GM18520 (cell line): ENCODE results near the gene PLIN4.
"Not testable (repeated sequence)": the region's sequence is repeated elsewhere in the genome, so short reads cannot be mapped to it uniquely, and the experiment has no call there.

ENCODE experiments used
- ATAC-seq: cut with Tn5 transposase; IDR thresholded peaks from one replicate; pipeline ENCODE4 v1.9.1; 2021; ENCODE audit not compliant: unreplicated experiment

PLIN4 gene, protein sequence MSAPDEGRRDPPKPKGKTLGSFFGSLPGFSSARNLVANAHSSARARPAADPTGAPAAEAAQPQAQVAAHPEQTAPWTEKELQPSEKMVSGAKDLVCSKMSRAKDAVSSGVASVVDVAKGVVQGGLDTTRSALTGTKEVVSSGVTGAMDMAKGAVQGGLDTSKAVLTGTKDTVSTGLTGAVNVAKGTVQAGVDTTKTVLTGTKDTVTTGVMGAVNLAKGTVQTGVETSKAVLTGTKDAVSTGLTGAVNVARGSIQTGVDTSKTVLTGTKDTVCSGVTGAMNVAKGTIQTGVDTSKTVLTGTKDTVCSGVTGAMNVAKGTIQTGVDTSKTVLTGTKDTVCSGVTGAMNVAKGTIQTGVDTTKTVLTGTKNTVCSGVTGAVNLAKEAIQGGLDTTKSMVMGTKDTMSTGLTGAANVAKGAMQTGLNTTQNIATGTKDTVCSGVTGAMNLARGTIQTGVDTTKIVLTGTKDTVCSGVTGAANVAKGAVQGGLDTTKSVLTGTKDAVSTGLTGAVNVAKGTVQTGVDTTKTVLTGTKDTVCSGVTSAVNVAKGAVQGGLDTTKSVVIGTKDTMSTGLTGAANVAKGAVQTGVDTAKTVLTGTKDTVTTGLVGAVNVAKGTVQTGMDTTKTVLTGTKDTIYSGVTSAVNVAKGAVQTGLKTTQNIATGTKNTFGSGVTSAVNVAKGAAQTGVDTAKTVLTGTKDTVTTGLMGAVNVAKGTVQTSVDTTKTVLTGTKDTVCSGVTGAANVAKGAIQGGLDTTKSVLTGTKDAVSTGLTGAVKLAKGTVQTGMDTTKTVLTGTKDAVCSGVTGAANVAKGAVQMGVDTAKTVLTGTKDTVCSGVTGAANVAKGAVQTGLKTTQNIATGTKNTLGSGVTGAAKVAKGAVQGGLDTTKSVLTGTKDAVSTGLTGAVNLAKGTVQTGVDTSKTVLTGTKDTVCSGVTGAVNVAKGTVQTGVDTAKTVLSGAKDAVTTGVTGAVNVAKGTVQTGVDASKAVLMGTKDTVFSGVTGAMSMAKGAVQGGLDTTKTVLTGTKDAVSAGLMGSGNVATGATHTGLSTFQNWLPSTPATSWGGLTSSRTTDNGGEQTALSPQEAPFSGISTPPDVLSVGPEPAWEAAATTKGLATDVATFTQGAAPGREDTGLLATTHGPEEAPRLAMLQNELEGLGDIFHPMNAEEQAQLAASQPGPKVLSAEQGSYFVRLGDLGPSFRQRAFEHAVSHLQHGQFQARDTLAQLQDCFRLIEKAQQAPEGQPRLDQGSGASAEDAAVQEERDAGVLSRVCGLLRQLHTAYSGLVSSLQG (N-terminal part only)

DNA sequence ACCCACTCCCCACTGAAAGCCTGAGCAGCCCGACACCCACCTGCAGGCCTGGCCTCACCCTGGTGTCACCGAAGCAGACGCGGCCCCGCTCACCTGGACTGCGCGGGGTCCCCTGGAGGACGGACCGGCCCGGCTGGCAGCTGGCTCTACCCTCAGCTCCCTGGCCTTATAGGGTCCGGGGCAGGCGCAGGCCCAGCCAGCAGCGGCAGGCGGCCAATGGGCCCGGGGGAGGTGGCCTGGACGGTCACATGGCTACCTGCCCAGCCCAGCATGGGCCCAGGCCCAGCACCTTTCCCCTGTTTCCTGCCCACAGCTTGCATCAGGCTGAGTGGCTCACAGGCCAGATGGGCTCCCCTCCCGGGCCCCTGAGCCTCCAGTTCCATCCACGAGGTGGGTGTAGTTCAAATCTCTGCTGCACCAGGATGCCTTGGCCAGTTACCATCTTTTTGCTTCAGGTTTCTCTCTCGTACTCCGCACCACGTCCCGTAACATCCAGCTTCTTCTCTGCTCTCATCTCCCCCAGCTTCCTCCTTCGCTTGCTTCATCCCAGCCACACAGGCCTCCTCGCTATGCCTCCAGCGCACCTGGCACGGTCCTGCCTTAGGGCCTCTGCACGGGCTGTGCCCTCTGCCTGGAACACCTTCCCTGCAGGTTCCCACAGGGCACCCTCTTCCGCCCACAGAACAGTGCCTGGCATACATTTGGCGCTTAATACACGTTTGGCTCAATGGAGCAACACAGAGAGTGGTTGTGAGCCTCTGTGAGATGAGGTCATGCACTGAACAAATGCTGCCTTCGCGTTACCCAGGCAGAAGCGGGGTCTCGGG is at the start of gene PLIN4:
PLIN4 (minus strand) TSS at position 142 of the 827 bp plus-strand sequence. CDS start 214 bp downstream, outside the sequence.
- ATAC-seq = no peak

DNA sequence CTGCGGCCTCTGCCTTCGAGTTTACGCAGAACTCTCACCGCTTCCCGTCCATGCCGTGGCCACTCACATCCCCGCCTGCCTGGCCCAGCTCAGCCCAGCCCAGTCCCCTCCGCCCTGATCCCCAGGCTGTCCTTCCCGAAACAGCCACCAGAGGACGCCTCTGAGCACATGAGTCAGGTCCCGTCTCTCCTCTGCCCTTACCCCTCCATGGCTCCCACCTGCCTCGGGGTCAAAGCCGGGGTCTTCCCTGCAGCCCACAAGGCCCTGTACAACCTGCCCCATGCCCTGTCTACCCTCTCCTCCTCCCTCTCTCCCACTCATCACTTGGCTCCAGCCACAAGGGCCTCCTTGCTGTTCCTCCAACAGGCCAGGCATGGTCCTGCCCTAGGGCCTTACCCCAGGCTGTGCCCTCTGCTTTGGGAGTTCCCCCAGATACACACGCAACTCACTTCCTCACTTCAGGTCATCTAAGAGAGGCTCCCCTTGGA is 49.3 kb upstream of the PLIN4 start:
- no peak for ATAC-seq

DNA sequence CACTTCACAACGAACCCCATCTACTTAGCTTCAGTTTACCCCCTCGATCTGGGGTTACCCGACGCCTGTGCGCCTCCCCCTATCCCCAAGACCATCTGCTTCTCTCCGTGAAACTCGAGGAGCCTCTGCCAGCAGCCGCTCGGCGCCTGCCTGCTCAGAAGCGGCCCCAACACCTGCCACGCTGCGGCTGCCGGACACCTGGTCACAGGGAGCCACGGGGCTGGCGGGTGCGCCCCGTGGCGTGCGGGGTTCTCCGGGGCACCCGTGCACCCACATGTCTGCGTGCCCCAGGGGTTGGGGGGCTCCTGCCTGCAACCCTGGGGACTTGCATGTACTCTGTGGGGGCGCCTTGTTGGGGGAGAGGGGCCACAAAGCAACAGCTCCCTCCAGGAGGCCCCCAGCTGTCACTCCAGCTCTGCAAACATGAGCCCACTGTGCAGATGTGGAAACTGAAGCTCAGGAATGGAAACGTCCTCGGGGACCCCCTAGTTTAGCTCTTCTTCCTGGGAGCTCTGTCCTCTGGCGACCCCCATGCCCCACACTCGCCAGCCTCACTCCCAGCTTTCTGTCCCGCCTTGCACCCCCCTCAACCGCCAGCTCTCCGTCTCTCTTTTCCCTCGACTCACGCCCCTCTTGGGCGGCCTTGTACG is 48.2 kb upstream of the PLIN4 start:
- no peak for ATAC-seq

DNA sequence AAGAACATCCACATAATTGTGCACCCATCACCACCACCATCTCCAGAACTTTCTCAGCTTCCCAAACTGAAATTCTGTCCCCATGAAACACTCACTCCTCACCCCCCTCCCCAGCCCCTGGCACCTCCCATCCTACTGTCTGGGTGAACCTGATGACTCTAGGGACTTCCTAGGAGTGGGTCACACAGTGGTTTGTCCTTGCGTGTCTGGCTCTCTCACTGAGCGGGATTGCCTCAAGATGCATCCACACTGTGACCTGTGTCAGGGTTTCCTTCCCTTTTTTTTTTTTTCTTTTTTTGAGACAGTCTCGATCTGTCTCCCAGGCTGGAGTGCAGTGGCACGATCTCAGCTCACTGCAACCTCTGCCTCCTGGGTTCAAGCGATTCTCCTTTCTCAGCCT is 45.3 kb upstream of the PLIN4 start:
- ATAC-seq = not testable (repeated sequence)

DNA sequence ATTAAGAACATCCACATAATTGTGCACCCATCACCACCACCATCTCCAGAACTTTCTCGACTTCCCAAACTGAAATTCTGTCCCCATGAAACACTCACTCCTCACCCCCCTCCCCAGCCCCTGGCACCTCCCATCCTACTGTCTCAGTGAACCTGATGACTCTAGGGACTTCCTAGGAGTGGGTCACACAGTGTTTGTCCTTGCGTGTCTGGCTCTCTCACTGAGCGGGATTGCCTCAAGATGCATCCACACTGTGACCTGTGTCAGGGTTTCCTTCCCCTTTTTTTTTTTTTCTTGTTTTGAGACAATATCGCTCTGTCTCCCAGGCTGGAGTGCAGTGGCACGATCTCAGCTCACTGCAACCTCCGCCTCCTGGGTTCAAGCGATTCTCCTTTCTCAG is 43.8 kb upstream of the PLIN4 start:
- ATAC-seq = not testable (repeated sequence)

DNA sequence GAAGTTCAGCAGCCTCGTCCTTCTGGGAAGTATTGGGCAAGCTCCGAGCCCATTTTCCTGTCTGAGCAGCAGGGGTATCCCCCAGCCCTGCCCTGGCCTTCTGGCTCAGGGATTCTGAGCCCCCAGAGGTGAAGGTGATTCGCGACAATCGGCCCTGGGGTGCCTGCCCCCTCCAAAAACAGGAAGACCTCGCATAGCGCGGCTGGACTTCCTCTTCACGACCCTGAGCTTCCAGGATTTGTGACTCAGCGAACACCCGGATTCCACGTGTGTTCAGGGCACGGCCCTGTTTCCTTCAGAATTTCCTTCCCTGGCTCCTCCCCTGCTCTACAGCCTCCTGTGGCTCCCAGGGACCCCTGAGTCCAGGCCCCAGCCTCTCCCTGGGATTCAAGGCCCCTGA is 41.3 kb upstream of the PLIN4 start, which contains the start of gene SEMA6B:
SEMA6B (minus strand) TSS at position 116 of the 400 bp plus-strand sequence. CDS start 1,227 bp downstream, outside the sequence.
- ATAC-seq = no peak

DNA sequence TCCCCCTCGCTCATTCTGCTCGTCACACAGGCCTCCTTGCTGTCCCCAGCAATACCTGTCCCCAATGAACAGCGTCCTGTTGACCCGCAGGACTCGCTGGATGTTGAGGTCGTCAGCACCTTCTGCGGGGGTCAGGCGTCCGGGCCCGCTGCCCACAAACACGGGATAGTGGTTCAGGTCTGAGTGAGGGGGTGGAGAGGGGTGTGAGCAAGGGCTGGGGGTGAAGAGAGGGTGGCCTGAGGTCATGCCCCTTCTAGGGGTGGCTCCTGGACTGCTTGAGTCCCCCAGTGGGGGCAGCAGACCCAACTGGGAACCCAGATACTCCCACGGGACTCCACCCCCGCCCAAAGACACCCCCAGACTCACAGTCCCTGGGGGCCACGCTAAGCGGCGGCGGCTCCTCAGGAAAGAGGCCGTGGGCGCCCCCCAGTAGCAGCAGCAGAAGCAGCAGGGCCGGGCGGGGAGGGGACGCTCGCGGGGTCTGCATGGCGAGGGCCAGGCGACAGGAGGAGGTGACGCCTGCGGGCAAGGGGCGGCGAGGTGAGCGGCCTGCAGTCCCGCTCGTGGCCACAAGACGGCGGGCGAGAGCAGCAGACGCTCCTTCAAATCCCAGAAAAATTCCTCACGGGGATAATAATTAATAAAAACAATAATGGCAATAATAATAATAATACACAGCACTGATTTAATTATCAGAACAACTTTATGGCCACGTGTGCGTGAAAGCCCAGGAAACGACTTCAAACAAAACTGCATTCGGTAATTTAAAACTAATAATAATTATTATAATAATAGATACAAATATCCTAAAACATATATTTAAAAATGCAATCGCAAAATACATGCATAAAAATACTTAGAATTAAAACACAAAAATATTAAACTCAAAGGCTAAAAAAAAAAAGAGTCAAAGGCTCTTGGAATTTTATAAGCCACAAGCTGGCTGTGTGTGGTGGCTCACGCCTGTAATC is 40.0 kb upstream of the PLIN4 start:
- ATAC-seq = no peak

DNA sequence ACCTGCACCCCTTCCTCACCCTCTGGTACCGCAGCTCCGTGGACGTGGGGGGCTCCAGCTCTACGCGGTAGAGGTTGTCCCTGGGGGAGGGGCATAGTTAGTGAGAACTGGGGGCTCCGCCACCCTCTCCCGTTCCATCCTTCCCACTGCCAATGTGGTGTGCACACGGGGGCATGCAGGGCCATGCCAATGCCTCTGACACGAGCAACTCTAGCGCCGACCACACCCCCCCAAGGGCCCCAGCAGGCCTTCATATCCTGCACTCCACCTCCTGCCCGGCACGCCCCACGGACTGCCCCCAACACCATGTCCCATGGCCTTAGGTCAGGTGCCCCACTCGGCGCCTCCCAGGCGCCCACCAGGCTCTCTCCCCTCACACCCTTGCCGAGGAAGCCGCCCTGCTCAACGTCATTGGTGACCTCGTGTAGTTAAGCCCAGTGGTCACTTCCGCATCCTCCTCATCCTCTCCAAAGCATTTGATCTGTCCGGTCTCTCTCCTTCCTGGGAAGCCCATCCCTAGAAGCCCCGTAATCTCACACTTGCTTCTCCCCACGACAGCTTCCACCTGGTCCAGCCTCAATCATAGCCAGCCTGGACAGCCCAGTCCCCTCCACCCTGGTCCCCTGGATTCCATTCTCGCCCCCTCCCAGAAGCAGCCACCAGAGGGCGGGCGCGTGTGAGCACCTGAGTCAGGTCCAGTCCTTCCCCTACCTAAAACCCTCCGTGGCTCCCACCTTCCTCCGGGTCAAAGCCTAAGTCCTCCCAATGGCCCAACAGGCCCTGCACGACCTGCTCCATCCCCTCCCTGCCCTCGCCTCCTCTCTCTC is 39.1 kb upstream of the PLIN4 start:
- ATAC-seq = no peak

DNA sequence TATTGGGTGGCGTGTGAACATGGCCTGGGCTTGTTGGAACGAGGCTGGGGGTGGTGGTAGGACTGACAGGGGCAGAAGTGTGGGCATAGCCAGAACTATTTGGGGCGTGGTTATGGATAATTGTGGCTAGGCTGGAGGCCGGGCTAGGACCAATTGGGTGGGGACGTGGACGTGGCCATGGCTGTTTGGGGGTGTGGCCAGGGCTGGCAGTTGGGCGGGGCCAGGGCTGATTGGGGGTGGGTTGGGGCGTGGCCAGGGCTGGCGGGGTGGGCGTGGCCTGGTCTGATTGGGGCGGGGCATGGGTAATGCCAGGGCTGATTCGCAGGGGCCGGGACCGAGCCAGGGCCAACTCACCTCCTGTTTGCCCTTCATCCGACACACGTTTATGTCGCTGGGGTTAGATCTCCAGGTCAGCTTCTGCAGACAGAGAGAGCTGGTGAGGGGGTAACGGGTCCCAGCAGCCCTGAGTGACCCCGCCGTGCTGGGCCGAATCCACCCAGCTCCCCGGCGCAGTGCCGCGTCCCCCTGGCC is 38.4 kb upstream of the PLIN4 start:
- ATAC-seq = no peak

DNA sequence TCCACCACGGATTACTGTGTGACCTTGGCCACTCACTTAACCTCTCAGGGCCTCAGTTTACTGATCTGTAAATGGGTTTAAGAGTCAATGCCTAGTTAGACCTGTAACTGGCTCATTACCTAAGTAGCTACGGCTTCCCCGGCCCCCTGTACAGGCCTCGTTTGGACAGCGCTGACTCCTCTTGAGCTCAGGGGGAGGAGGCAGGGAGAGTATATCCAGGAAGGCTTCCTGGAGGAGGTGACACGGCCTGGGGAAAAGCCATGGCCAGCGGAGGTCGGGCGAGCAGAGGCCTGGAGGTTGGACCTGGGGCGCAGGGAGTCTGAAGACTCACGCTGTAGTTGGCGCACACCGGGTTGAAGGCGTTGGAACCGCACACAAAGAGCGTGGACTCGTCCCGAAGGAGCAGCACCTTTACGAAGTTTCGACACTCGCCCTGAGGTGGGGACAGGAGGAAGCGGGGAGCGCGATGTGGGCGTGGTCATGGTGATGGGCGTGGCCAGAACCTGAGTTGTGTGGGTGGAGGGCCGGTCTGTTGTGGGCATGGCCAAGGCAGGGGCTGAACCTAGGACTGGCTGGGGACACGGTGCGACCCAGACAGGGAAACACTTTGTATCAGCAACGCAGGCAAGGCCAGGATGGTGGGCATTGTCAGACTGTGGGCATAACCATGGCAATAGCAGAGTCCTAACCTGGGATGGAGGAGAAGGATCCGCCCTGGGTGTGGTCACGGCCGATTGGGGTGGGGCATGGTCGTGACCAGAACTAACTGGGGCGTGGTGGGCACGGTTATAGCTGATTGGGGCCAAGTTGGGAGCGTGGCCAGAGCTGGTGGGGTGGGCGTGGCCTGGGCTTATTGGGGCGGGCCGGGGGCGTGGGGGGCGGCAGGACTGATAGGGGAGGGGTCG is 37.6 kb upstream of the PLIN4 start:
- ATAC-seq = no peak

DNA sequence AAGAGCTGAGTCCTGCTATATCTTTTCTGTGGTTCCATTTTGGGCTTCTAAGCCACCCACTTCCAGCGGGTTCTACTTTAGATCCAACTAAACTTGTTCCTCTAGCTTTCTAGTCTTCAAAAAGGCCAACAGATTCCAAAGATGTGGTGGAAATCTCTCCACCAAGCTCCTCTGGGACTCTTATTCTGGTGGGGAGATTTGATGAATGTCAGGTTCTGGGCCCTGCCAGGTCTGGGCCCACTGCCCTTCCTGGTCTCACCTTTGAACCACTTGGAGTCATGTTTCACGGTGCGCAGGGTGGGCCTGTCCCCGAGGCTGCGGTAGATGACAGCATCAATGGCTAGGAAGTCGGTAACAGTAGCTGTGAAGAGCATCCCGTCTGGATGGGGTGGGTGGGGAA is 36.4 kb upstream of the PLIN4 start:
- ATAC-seq = no peak

DNA sequence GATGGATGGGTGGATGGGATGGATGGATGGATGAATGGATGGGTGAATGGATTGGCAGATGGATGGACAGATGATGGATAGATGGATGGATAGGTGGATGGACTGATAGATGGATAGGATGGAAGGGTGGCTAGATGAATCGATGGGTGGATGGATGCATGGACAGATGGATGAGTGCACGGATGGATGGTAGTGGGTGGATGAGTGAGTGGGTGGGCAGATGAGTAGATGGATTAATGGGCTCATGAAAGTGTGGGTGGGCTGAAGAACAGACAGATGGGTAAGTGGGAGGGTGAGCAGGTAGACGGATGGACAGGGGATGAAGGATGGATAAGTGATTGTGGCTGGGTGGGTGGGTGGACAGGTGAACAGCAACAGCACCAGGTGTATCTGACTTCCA is 35.5 kb upstream of the PLIN4 start:
- no peak for ATAC-seq

DNA sequence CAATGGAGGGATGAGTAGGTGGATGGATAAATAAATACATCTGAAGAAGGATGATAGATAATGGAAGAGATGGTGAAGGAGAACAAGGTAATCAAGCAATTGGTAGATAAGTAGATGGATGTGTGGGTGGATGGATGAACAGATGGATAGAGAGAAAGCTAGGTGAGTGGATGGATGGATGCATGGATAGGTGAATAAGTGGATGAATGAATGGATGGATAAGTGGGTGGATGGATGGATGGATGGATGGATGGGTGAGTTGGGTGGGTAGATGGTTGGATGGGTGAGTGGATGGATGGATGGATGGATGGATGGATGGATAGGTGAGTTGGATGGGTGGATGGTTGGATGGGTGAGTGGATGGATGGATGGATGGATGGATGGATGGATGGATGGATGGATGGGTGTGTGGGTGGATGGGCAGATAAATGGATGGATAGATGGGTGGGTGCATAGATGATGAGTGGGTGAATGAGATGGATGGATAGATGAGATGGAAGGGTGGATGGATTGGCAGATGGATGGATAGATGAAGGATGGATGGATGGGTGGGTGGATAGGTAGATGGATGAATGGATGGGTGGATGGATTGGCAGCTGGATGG is 34.9 kb upstream of the PLIN4 start:
- no peak for ATAC-seq

DNA sequence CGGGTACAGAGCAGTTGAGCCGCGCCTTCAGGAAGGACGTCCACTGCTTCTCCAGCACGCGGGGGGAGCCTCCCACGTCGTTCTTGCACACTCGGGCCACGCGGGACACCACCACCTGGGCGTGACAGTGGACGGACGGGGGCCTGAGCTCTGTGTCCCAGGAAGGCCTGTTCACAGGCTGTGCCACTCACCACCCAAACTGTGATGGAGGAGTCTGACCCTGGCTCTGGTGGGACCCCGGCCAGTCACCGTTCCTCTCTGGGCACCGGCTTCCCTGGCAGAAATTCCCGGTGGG is 34.2 kb upstream of the PLIN4 start:
- no peak for ATAC-seq

DNA sequence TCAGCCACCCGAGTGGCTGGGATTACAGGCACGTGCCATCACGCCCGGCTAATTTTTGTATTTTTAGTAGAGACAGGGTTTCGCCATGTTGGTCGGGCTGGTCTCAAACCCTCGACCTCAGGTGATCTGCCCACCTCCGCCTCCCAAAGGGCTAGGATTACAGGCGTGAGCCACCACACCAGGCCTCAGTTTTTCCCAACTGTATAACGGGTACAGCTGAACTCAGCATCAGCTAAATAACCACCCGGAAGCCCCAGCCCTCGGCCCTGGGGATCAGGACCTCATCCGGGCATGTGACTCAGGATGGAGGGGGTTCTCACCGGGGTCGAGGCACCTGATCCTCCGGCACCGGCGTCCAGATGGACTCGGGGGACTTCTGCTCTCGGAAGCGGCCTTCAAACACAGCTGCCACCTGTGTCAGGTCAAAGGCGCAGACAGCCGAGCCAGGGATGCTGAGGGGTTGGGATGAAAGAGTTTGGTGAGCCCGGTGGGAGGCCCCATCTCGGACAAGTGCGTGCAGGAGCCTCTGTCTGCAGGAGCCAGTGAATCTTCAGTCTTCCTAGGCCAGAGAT is 32.3 kb upstream of the PLIN4 start:
- no peak for ATAC-seq

DNA sequence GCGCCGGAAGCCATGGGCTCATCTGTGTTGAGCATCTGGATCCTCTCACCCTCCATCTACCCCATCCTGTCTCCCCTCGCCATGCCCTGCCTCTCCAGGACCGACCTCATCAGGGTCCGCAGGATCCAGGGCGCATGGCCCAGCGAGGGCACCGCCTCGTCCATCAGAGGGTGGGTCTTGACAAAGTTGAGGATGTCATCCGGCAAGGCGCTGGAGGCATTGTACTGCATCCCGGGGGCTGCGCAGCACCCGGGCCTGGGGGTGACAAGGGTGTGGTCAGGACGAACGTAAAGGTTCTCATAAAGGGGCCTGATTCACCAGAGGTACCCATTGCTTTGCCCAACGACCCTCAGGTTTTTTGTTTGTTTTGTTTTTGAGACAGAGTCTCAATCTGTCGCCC is 31.7 kb upstream of the PLIN4 start:
- ATAC-seq = no peak
